ENCODE measurements around the gene ZBTB17.

ZBTB17 gene

DNA sequence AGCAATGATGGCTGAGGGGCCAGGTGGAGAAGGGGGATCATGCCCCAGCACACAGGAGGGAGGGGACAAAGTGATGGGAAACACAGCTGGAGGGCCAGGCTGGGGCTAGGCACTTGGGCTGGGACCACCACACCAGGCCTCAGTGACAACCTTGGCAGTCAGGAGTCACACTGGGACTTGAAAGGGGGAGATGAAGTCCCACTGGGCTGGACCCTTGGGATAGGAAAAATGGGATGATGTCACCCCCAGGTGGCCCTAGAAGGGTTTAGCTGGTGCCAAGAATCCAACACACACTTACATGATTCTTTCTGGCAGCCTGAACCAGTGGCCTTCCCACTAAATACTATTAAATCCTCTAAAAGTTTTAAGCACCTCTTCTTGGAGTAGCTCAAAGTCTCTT lies 17.1 kb downstream of the ZBTB17 start:
- DNase-seq: no peak

- no peak for DNase-seq
These were observed 17.8 kb downstream of the ZBTB17 start for GRCh38 chr1:15958111-15958510.

DNA sequence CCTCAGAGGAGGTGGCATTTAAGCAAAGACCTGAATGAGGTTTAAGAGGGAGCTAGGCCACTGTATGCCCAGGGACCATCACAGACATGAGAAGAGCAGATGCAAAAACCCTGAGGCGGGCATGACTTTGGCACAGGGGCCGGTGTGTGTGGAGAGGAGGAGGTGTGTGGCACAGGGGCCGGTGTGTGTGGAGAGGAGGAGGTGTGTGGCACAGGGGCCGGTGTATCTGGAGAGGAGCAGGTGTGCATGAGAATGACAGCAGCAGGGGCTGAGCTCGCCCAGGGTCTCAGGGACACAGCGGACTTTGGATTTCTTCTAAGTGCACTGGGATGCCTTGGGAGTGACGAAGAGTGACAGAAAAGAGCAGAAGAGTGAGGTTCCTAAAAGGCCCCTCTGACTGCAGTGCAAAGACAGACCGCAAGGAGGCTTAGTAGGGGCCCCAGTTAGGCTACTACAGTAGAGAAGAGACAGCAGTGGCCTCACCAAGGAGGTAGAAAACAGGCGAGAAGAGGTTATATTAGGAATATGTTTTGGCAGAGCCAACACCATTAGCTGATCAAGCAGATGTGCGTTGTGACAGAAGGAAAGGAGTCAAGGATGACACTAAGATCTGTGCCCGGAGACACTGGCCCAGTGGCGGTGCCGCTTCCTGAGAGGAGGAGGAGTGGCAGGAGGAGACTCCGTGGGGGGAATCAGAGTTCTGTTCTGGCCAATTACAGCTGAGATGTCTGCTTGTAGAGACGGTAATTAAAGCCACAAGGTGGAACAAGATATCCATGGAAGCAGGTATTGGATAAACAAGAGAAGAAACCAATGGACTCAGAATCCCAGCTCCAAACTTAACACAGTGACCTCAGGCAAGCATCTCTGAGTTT lies 18.4 kb downstream of the ZBTB17 start:
- DNase-seq: no peak

DNA sequence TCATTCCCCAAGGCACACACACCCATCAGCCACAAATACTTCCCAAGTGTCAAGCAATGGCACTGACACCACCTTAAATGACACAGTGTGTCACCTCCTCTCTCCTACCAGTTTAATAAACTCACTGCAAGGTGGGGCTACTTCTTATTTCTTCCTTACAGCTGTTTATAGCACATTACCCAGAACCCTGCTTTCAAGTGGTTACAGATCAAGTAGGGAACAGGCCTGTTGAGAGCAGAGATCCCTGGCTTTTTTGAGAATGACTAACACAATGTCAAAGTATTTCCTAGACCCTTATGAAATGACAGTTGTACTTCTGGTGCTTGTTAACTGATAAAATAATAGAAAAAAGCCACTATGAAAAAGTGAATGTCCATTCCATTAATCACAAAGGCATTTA lies 19.8 kb downstream of the ZBTB17 start:
- no peak for DNase-seq

DNA sequence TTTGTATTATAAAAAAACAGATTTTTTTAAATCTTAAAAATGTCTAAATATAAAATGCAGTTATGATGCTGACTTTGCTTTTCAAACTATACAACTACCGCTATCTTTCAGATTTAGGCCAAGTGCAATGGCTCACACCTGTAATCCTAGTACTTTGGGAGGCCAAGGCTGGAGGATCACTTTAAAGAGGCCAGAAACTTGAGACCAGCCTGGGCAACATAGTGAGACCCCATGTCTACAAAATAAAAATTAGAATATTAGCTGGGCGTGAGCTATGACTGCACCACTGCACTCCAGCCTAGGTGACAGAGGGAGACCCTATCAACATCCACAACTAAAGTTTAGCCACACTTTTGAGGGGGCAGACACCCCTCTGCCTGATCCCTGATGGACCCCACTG lies 20.3 kb downstream of the ZBTB17 start:
- no peak for DNase-seq

GRCh38 chr1:15954316-15954715 lies 21.6 kb downstream of the ZBTB17 start:
- no peak for DNase-seq

GRCh38 chr1:15953791-15954241 lies 22.1 kb downstream of the ZBTB17 start:
- DNase-seq: no peak

- DNase-seq: no peak
These were observed 22.6 kb downstream of the ZBTB17 start for GRCh38 chr1:15953294-15953771.

DNA sequence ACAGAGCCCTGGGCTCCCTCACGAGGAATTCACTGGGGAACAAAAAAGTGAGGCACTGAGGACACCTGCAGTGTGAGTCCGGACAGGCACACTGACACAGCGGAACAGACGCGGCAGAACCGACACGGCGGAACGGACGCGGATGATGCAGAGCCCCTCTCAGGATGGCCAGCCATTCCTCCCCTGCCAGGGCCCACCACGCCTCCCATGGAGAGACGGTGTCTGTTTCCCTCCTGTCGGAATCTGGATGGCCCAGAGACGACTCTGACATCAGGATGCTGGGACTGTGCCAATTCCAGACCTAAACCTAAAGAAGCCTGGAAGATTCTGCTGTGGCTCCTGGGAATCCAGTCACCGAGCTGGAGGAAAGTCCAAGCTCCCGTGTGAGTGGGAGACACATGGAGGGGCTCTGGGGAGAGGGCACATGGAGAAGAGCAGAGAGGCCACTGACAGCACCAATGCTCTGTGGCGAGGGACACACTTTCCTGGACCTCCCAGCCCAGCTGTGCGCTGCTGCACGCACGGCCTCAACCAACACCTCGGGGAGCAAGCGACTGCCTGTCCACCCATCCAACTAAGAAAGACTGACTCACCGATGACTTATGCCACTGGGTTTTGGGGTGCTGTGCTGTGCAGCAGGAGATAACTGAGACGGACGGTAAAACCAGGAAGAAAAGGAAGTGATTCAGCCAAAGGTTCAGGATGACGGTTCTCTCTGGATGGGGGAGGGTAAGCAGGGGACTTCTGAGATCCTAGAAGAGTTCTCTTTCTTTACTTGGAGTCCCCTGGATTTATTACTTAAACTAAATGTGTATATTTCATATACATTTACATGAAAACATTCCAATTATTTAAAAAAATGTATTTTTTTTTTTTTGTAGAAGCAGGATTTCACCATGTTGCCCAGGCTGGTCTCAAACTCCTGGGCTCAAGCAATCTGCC lies 23.3 kb downstream of the ZBTB17 start:
- no peak for DNase-seq

GRCh38 chr1:15951341-15952153 lies 24.4 kb downstream of the ZBTB17 start:
- DNase-seq: no peak

DNA sequence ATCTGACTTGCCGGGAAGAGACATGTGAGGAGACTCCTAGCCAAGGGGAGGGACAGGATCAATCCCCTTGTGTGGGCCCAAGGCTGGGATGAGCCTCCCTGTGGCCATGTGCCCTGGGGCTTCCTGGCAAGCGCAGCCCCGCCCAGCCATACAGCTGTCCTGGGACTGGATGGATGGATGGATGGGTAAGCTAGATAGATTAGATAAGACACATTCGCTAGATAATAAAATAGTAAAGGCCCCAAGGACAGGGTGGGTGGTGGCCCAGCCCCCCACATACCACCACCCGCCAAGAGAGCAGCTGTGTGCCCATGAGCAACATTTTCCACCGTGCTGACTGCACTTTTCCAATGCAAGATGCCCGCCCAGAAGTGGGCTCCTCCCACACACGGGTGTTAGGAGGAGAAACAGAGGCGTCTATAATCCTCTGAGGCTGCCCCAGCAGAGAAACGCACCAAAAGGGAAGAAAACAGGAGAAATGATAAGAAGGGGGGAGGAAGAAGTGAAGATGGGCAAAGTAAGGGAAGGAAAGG lies 25.1 kb downstream of the ZBTB17 start:
- DNase-seq: no peak

GRCh38 chr1:15950302-15950701 lies 25.6 kb downstream of the ZBTB17 start:
- no peak for DNase-seq

DNA sequence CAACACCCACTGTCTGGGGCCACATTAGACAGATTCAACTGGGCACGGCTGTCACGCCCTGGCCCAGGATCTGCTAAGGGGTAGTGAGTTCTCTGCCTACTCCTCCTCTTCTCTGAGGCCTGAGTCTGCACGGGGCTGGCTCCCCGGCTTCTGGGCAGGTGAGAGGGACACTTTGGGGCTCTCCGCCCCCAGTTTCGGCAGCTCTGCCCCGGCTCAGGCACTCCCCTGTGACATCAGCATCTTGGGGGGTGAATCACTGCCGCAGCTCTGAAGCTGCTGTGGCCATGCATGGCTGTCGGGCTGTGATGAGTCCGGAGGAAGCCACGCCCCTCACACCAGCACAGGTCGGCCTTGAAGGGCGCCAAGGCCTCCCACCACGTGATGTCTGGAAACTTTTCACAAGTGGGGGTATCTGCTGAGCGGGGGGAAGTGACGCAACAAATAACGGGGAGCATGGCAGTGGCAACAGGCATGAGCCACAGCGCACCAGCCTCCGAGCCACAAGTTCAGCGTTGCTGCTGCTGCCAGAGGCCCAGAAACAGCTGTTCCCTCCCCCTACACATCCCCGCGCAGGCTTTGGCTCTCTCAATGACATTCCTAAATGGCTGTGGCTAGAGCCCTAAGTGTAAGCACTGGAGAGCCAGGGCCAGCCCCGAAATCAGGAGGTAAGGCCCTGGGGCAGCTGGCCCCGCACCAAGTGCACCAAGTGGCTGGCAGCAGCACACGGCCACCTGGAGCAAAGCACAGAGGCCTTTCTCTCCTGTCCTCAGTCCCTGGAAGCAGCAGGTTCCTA lies 26.3 kb downstream of the ZBTB17 start:
- DNase-seq: peak; percentile 6

DNA sequence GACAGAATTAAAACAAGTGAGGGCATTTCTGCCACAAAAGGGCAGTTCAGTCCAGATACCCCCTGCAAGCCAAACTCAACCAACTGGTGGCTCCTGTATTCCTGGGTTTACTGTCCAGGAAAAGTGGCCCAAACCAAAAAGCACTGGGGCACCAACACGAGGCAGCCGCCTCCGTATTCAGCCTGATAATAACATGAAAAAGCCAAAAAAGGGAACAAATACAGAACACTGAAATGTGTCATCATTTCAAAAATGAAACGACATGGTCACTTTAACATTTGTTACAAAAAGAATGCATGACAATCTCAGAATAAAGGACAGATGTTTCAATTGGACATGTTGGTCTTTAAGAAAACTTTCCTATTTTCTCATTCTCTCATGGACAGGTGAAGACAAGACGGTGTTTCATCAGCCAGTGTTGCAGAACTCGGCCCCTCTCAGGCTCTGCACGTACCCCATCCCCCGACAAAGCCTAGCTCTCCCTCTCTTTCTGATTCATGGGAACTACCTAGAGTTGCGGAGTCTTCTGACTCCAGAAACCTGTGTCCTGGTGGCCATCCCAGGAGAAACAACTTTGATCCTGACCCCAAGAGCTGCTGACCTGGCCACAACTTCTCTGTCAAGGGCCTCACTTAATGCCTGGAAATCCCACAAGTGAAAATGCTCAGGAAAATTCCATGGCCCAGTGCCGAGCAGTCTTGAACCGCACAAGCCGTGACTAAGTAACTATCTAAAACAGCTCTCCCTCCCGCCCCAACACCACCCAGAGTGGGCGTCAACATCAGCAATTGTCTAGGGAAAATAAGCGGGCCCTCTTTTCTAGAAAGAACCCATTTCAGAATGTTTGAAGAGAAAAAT lies 27.1 kb downstream of the ZBTB17 start:
- DNase-seq: no peak

GRCh38 chr1:15948091-15948591 lies 27.8 kb downstream of the ZBTB17 start:
- DNase-seq: no peak

- DNase-seq: no peak
These were observed 28.4 kb downstream of the ZBTB17 start for GRCh38 chr1:15947382-15948090.

DNA sequence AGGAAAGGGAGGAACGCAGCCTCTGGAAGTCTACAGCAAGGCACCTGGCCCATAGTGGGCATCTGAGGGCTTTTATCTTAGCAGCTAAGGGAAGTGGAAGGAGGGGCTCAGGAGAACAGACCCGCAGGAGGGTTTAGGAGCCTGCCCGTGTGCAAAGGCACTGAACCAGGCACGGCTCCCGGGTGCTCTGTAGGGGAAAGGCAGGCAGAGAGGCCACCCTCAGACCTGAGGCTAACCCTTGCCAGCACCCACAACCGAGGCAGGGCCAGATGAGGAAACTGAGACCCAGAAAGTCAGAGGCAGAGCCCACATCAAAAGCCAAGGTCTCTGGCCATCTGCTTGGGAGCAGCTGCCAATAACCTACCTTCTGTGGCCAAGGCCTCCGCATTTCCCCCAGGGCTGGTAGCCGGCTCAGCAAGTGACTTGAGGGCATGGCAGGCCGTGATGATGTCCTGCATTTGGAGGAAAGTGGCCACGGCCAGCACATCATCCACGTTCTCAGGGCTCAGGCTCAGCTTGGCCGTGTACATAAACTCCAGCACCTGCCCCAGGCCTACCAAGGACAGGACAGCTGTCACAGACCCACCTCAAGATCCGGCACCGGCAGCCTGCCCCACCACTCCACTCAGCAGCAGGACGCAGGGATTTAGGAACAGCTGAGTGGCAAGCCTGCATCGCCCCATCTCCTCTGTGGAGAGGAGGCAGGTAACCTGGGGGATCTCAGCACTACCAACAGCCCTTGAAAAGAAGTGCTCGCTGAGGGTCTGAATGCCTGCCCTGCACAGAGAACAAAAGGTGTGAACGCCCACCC lies 29.1 kb downstream of the ZBTB17 start:
- DNase-seq: no peak

DNA sequence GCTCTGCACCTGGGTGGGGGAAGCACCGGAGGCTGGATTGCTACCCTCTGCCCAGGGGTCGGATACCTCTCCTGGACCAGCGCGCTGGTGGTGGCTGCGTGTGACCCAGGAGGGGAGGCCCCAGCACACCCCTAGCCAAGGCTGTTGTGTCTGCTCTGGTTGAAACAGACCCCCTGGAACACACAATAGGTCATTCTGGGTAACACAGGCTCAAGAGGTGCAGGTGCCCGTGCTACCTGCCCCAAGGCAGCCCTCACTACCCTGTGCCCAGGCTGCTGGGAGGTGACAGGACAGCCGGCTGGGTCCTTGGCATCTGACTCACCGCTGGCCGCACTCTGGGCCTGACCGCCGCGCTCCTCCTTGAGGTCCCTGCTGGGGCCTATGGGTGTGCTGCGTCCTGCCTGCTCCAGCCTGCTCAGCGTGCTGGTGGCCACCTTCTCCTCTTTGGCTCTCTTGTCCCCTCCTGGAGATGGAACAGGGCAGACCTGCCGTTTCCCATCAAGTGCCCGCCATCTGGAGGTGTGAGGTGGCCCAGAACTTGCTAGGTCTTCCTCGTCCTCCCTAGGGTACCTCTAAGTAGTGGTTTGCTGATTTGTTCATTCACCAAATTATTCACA lies 30.0 kb downstream of the ZBTB17 start:
- no peak for DNase-seq

All from NCI-H1694 (cell line).